Measurements from ENCODE around the gene ABCC6. TPM values are rescaled to one million over a fixed set of nuclear protein-coding genes. Genes with fewer than 3 reads are reported as not detected.

ABCC6 gene
- total RNA-seq, 1 donor from 2014 or later = 3.0 TPM

DNA sequence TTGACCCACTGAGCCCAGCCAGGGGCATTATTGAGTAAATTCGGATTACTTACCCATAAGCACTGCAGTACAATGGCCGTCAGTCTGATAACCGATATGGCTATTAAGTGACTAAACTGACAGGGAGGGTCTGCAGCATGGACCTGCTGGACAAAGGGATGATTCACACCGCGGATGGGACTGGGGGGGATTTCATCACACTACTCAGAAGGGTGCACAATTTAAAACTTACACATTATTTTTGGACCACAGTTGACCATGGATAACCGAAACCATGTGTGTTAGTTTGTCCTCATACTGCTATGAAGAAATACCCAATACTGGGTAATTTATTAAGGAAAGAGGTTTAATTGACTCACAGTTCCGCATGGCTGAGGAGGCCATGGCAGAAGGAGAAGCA is 106.5 kb downstream of the ABCC6 start:
- Histone ChIP-seq H3K4me3 (ENCODE audit: insufficient read depth, low read depth, low read length) (no peak overlapping the region), H3K9ac (ENCODE audit: low read length) (no peak overlapping the region), H3K9me3 (ENCODE audit: insufficient read depth, low read depth, low read length) (no peaks in the 10 kb centered on the region), H3K4me1 (ENCODE audit: insufficient read depth, low read length) (no peaks in the 10 kb centered on the region), H3K79me2 (ENCODE audit: insufficient read depth, low read length) (no peaks in the 10 kb centered on the region), H3K36me3 (ENCODE audit: insufficient read depth, low read length) (peaks cover 18% of the 10 kb centered on the region), H3K4me2 (ENCODE audit: low read length) (no peak overlapping the region), H3K27ac (ENCODE audit: low read depth, low read length) (no peak overlapping the region), H4K20me1 (ENCODE audit: insufficient read depth, low read length) (peaks cover 12% of the 10 kb centered on the region), H2AFZ (ENCODE audit: low read depth, low read length) (no peak overlapping the region), H3K27me3 (ENCODE audit: insufficient read depth, low read length) (no peaks in the 10 kb centered on the region)
- Mint-ChIP-seq H3K27me3 (ENCODE audit: low read depth, unreplicated experiment) (no peaks in the 10 kb centered on the region), H3K4me3 (ENCODE audit: unreplicated experiment) (no peak overlapping the region), H3K27ac (ENCODE audit: unreplicated experiment) (no peak overlapping the region), H3K9me3 (ENCODE audit: unreplicated experiment) (peaks cover 3% of the 10 kb centered on the region), H3K36me3 (ENCODE audit: low read depth, unreplicated experiment) (peaks cover 58% of the 10 kb centered on the region), H3K4me1 (ENCODE audit: low read depth, unreplicated experiment) (no peaks in the 10 kb centered on the region)
- no peak for TF ChIP-seq EZH2 (IDR thresholded peaks at IDR 0.05; ENCODE audit: insufficient read depth, low read length)
- DNase-seq (ENCODE audit: low read depth) = no peak
- FAIRE-seq = no peak

GRCh38 chr16:16113076-16113475 is 110.2 kb downstream of the ABCC6 start:
- no peaks in the 10 kb centered on the region for H3K27me3 Mint-ChIP-seq (ENCODE audit: low read depth, unreplicated experiment)
- Histone ChIP-seq H3K9ac (ENCODE audit: low read length) (no peak overlapping the region), H3K36me3 (ENCODE audit: insufficient read depth, low read length) (peaks cover 27% of the 10 kb centered on the region), H3K4me3 (ENCODE audit: insufficient read depth, low read depth, low read length) (no peak overlapping the region), H3K79me2 (ENCODE audit: insufficient read depth, low read length) (no peaks in the 10 kb centered on the region), H3K4me2 (ENCODE audit: low read length) (no peak overlapping the region), H3K27ac (ENCODE audit: low read depth, low read length) (no peak overlapping the region), H3K27me3 (ENCODE audit: insufficient read depth, low read length) (no peaks in the 10 kb centered on the region), H4K20me1 (ENCODE audit: insufficient read depth, low read length) (peaks cover 4% of the 10 kb centered on the region), H3K9me3 (ENCODE audit: insufficient read depth, low read depth, low read length) (no peaks in the 10 kb centered on the region), H2AFZ (ENCODE audit: low read depth, low read length) (no peak overlapping the region), H3K4me1 (ENCODE audit: insufficient read depth, low read length) (no peaks in the 10 kb centered on the region)
- no peak overlapping the region for H3K4me3 Mint-ChIP-seq (ENCODE audit: unreplicated experiment)
- no peaks in the 10 kb centered on the region for H3K4me1 Mint-ChIP-seq (ENCODE audit: low read depth, unreplicated experiment)
- TF ChIP-seq EZH2 (IDR thresholded peaks at IDR 0.05; ENCODE audit: insufficient read depth, low read length) = no peak
- TF ChIP-seq CTCF (IDR thresholded peaks at IDR 0.05; ENCODE audit: insufficient read depth, low read depth, low read length) = no peak
- no peaks in the 10 kb centered on the region for H3K9me3 Mint-ChIP-seq (ENCODE audit: unreplicated experiment)
- no peak overlapping the region for H3K27ac Mint-ChIP-seq (ENCODE audit: unreplicated experiment)
- H3K36me3 Mint-ChIP-seq (ENCODE audit: low read depth, unreplicated experiment) = peaks cover 52% of the 10 kb centered on the region
- no peak for FAIRE-seq
- DNase-seq (ENCODE audit: low read depth) = no peak

DNA sequence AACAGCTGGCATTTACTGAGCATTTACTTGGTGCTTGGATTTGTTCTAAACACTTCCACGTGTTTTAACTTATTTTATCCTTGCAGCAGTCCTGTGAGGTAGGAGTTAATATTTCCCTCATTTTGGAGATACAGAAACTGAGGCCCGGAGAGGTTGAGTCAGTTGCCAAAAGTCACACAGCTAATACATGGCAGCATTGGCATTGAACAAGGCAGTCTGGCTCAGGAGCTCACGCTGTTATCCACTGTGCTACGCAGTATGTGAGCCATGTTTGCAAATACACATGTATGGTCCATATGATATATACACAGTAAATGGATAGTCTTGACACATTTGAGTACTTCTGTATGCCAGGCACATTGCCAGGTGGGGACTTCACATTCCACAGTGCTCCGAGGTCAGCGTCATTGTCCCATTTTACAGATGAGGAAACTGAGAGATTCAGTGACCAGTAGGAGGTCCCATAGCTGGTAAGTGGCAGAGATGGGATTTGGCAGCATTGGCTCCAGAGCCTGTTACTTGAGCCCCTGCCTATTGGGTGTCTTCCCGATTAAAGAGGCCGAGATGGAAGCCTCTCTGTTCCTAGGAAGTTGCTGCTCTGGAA is 110.7 kb downstream of the ABCC6 start:
- no peak overlapping the region for H2AFZ ChIP-seq (ENCODE audit: low read depth, low read length)
- TF ChIP-seq EZH2 (IDR thresholded peaks at IDR 0.05; ENCODE audit: insufficient read depth, low read length) (no peak), CTCF (IDR thresholded peaks at IDR 0.05; ENCODE audit: insufficient read depth, low read depth, low read length) (no peak)
- Mint-ChIP-seq H3K4me1 (ENCODE audit: low read depth, unreplicated experiment) (no peaks in the 10 kb centered on the region), H3K27ac (ENCODE audit: unreplicated experiment) (no peak overlapping the region), H3K36me3 (ENCODE audit: low read depth, unreplicated experiment) (peaks cover 47% of the 10 kb centered on the region), H3K4me3 (ENCODE audit: unreplicated experiment) (no peak overlapping the region), H3K9me3 (ENCODE audit: unreplicated experiment) (no peaks in the 10 kb centered on the region), H3K27me3 (ENCODE audit: low read depth, unreplicated experiment) (no peaks in the 10 kb centered on the region)
- no peak overlapping the region for H3K27ac ChIP-seq (ENCODE audit: low read depth, low read length)
- no peaks in the 10 kb centered on the region for H3K4me1 ChIP-seq (ENCODE audit: insufficient read depth, low read length)
- no peaks in the 10 kb centered on the region for H3K9me3 ChIP-seq (ENCODE audit: insufficient read depth, low read depth, low read length)
- H3K4me2 ChIP-seq (ENCODE audit: low read length) = no peak overlapping the region
- no peaks in the 10 kb centered on the region for H3K27me3 ChIP-seq (ENCODE audit: insufficient read depth, low read length)
- peaks cover 4% of the 10 kb centered on the region for H4K20me1 ChIP-seq (ENCODE audit: insufficient read depth, low read length)
- FAIRE-seq = no peak
- H3K4me3 ChIP-seq (ENCODE audit: insufficient read depth, low read depth, low read length) = no peak overlapping the region
- no peak overlapping the region for H3K9ac ChIP-seq (ENCODE audit: low read length)
- peaks cover 27% of the 10 kb centered on the region for H3K36me3 ChIP-seq (ENCODE audit: insufficient read depth, low read length)
- no peak for DNase-seq (ENCODE audit: low read depth)
- no peaks in the 10 kb centered on the region for H3K79me2 ChIP-seq (ENCODE audit: insufficient read depth, low read length)

Measured in astrocyte (in vitro differentiated cells and primary cell).